ENCODE measurements around the gene SRSF1. TPM values are rescaled to one million over a fixed set of nuclear protein-coding genes. Genes with fewer than 3 reads are reported as not detected.

SRSF1 gene
- total and polyA plus RNA-seq, 5 donors from 2014 or later, result 46.1 to 114 (median 50.8) TPM

DNA sequence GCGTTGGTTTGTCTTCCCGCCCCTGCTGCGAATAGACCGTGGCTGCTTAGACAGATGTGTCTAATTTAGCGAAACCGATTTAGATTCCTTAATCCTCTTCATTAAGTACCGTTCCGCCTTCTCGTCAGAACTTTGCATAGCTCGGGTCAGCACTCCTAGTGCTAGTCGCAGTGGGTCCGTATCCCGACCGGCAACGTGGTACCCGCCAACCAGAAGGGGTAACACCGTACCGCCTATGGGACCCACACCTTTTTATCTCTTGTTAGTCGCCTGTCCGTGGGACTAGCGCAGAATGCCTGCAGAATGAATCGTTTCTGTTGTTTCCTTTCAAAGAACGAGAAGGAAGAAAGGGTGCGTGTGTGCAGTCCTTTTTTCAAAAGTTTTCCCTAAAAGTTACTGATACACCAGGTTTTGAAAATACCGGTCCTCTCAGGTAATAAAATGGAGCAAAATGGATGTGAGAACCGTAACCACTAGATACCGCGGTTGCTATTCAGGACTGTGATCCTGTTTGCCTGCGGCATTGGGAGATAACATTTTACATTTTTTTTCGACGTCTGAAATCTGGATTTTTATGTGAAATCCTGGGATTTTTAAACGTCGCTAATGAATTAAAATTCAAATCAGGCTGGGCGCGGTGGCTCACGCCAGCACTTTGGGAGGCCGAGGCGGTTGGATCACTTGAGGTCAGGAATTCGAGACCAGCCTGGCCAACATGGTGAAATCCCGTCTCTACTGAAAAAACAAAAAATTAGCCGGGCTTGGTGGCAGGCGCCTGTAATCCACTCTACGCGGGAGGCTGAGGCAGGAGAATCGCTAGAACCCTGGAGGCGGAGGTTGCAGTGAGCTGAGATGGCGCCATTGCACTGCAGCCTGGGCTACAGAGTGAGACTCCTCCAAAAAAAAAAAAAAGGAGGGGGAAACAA is 998 bp upstream of the SRSF1 start:
- peak overlapping the region; percentile 99 to 100 (median 100) for H3K4me3 Mint-ChIP-seq
- Histone ChIP-seq H3K4me3 (ENCODE audit: low read depth, low read length) (peak overlapping the region; percentile 88), H3K4me1 (ENCODE audit: control insufficient read depth, insufficient read depth, low read length, poor library complexity, severe bottlenecking) (peaks cover 38% of the 10 kb centered on the region), H3K27ac (ENCODE audit: insufficient read depth, low read length, poor library complexity, severe bottlenecking) (peak overlapping the region; percentile 97), H3K9me3 (ENCODE audit: control insufficient read depth in 2 of 2, low read length in 2 of 2) (no peaks in the 10 kb centered on the region), H3K36me3 (ENCODE audit: control insufficient read depth, insufficient read depth, low read length) (peaks cover 28% of the 10 kb centered on the region), H3K27me3 (ENCODE audit: control insufficient read depth, insufficient read depth, low read length) (no peaks in the 10 kb centered on the region)
- no peak for ATAC-seq (ENCODE audit: low read depth in 2 of 2)
- H3K27me3 Mint-ChIP-seq, result peaks cover 7% of the 10 kb centered on the region
- peaks cover 21 to 50% (median 34%) of the 10 kb centered on the region in 4 donors for H3K4me1 Mint-ChIP-seq
- DNase-seq, result no peak
- peak overlapping the region; percentile 99 to 100 (median 100) for H3K27ac Mint-ChIP-seq
- no peaks in the 10 kb centered on the region for H3K9me3 Mint-ChIP-seq
- H3K36me3 Mint-ChIP-seq, result peaks cover 35% of the 10 kb centered on the region

DNA sequence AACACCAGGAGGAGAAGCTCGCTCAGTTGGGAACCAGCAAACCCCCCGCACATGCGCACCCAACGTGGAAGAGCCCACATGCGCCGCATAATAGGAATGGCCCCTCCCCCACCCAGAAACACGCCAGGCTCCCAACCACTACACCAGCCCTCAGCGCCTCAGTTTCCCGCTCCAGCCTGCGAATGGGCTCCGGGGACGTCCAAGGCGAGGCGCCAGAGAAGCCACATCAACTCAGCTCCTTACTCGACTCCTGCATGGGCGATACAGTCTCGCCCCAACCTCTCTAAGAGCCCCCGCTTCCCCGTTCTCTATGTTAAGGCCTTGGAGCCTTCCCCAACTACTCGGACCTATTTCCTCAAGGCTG is 504 bp downstream of the SRSF1 start:
- Mint-ChIP-seq H3K4me1 (peaks cover 22 to 65% (median 40%) of the 10 kb centered on the region in 4 donors), H3K9me3 (no peaks in the 10 kb centered on the region), H3K36me3 (peaks cover 37% of the 10 kb centered on the region), H3K27me3 (peaks cover 7% of the 10 kb centered on the region), H3K4me3 (peak overlapping the region; percentile 99 to 100 (median 100)), H3K27ac (peak overlapping the region; percentile 99 to 100 (median 100))
- peak overlapping the region; percentile 88 for H3K4me3 ChIP-seq (ENCODE audit: low read depth, low read length)
- peaks cover 38% of the 10 kb centered on the region for H3K36me3 ChIP-seq (ENCODE audit: control insufficient read depth, insufficient read depth, low read length)
- DNase-seq (peak in 1 of 3 donors; percentile 56), ATAC-seq (ENCODE audit: low read depth in 2 of 2) (no peak)
- peak overlapping the region; percentile 97 for H3K27ac ChIP-seq (ENCODE audit: insufficient read depth, low read length, poor library complexity, severe bottlenecking)
- H3K27me3 ChIP-seq (ENCODE audit: control insufficient read depth, insufficient read depth, low read length), result no peaks in the 10 kb centered on the region
- H3K4me1 ChIP-seq (ENCODE audit: control insufficient read depth, insufficient read depth, low read length, poor library complexity, severe bottlenecking), result peaks cover 38% of the 10 kb centered on the region
- no peaks in the 10 kb centered on the region for H3K9me3 ChIP-seq (ENCODE audit: control insufficient read depth in 2 of 2, low read length in 2 of 2)

DNA sequence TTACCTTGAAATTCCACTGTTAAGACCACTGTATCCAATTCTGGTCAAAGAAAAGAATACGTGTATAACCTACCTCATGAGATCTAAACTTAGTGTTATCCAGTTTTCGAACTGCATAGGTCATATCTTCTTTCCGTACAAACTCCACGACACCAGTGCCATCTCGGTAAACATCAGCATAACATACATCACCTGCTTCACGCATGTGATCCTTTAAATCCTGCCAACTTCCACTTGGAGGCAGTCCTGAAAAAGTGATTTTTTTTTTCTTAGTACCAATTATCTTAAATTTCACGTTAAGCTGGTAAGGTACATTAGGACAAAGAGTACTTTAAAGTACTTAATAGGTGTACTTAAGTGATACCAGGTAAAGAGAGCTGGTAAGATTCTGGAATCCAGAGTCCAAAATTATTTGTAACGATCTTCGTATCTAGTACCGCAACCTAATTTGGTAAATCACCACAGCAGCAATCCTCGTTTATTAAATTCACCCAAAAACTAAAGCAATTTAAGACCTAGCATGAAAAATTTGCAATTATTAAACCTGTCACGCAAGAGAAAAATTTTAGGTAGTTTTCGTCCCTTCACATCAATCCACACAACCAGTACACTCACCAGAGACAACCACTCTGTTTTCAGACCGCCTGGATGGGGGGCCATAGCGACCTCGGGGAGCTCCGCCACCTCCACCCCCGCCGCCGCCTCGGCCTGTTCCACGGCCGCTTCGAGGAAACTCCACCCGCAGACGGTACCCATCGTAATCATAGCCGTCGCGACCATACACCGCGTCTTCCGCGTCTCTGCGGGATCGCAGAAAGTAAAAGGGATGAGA is 1.1 kb downstream of the SRSF1 start:
- Mint-ChIP-seq H3K9me3 (no peaks in the 10 kb centered on the region), H3K4me1 (peaks cover 22 to 65% (median 40%) of the 10 kb centered on the region in 4 donors)

DNA sequence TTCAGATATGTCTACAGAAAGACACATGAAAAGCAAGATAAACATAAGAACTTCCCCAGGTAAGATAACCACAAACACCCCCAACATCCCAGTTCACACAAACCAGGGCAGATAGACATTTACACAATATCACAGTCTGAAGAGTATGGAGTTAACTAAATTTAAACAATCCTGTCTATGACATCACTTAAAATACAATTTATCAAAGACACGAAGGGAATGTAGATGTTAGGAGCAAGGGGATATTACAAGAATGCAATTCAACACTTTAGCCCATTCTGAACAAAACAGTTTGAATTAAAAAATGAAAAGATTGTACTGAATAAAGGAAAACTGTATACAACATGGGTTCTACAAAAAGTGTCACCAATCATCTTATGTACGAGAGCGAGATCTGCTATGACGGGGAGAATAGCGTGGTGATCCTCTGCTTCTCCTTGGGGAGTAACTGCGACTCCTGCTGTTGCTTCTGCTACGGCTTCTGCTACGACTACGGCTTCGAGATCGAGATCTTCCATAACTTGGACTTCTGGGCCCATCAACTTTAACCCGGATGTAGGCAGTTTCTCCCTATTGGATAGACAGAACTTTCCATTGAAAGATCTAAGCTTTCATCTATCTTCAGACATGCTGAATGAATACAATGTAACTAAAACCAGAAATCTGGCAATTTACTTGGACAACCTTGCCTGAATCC is 1.9 kb downstream of the SRSF1 start:
- Mint-ChIP-seq H3K4me3 (peak overlapping the region; percentile 99 to 100 (median 100)), H3K27ac (peak overlapping the region; percentile 99 to 100 (median 100)), H3K27me3 (peaks cover 7% of the 10 kb centered on the region), H3K36me3 (peaks cover 37% of the 10 kb centered on the region), H3K4me1 (peaks cover 22 to 70% (median 43%) of the 10 kb centered on the region in 4 donors), H3K9me3 (no peaks in the 10 kb centered on the region)
- ATAC-seq (ENCODE audit: low read depth in 2 of 2) (no peak), DNase-seq (no peak)
- Histone ChIP-seq H3K4me3 (ENCODE audit: low read depth, low read length) (peak overlapping the region; percentile 88), H3K27ac (ENCODE audit: insufficient read depth, low read length, poor library complexity, severe bottlenecking) (peak overlapping the region; percentile 97), H3K9me3 (ENCODE audit: control insufficient read depth in 2 of 2, low read length in 2 of 2) (no peaks in the 10 kb centered on the region), H3K36me3 (ENCODE audit: control insufficient read depth, insufficient read depth, low read length) (peaks cover 47% of the 10 kb centered on the region), H3K4me1 (ENCODE audit: control insufficient read depth, insufficient read depth, low read length, poor library complexity, severe bottlenecking) (peaks cover 38% of the 10 kb centered on the region), H3K27me3 (ENCODE audit: control insufficient read depth, insufficient read depth, low read length) (no peaks in the 10 kb centered on the region)

More for the DNA sequence above, 1.1 kb downstream of the SRSF1 start:
- Histone ChIP-seq H3K27ac (ENCODE audit: insufficient read depth, low read length, poor library complexity, severe bottlenecking) (peak overlapping the region; percentile 97), H3K36me3 (ENCODE audit: control insufficient read depth, insufficient read depth, low read length) (peaks cover 41% of the 10 kb centered on the region), H3K4me1 (ENCODE audit: control insufficient read depth, insufficient read depth, low read length, poor library complexity, severe bottlenecking) (peaks cover 38% of the 10 kb centered on the region), H3K27me3 (ENCODE audit: control insufficient read depth, insufficient read depth, low read length) (no peaks in the 10 kb centered on the region), H3K9me3 (ENCODE audit: control insufficient read depth in 2 of 2, low read length in 2 of 2) (no peaks in the 10 kb centered on the region), H3K4me3 (ENCODE audit: low read depth, low read length) (peak overlapping the region; percentile 88)
- ATAC-seq (ENCODE audit: low read depth in 2 of 2), result no peak
- H3K36me3 Mint-ChIP-seq, result peaks cover 37% of the 10 kb centered on the region
- peak in 2 of 3 donors; percentile 38 to 39 for DNase-seq
- H3K27me3 Mint-ChIP-seq, result peaks cover 7% of the 10 kb centered on the region
- peak overlapping the region; percentile 99 to 100 (median 100) for H3K4me3 Mint-ChIP-seq
- peak overlapping the region; percentile 99 to 100 (median 100) for H3K27ac Mint-ChIP-seq

DNA sequence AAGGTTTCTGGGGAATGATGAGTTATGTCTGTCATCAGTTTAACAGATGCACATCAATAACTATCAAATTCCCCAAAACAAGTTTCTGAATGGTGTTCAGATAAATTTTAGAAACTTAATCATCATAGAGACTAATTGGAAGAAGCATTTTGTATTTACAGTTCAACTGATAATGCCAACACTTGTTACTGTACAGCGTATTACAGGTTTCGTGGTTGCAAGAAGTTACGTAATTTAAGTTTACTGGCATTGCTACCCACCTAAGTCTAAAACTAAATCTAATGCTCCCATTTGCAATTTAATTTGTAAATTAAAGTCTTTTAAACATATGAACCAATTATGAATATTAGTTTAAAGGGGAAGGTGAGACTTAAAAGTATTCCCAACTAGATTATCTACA is 3.0 kb downstream of the SRSF1 start:
- Mint-ChIP-seq H3K4me1 (peaks cover 29 to 79% (median 52%) of the 10 kb centered on the region in 4 donors), H3K27me3 (peaks cover 7% of the 10 kb centered on the region), H3K9me3 (no peaks in the 10 kb centered on the region), H3K36me3 (peaks cover 37% of the 10 kb centered on the region), H3K27ac (no peak overlapping the region), H3K4me3 (peak overlapping the region; percentile 7 to 100 (median 86))
- Histone ChIP-seq H3K9me3 (ENCODE audit: control insufficient read depth in 2 of 2, low read length in 2 of 2) (no peaks in the 10 kb centered on the region), H3K4me3 (ENCODE audit: low read depth, low read length) (peak overlapping the region; percentile 88), H3K27me3 (ENCODE audit: control insufficient read depth, insufficient read depth, low read length) (no peaks in the 10 kb centered on the region), H3K27ac (ENCODE audit: insufficient read depth, low read length, poor library complexity, severe bottlenecking) (peak overlapping the region; percentile 53), H3K36me3 (ENCODE audit: control insufficient read depth, insufficient read depth, low read length) (peaks cover 47% of the 10 kb centered on the region), H3K4me1 (ENCODE audit: control insufficient read depth, insufficient read depth, low read length, poor library complexity, severe bottlenecking) (peaks cover 46% of the 10 kb centered on the region)
- no peak for ATAC-seq (ENCODE audit: low read depth in 2 of 2)
- DNase-seq, result no peak

DNA sequence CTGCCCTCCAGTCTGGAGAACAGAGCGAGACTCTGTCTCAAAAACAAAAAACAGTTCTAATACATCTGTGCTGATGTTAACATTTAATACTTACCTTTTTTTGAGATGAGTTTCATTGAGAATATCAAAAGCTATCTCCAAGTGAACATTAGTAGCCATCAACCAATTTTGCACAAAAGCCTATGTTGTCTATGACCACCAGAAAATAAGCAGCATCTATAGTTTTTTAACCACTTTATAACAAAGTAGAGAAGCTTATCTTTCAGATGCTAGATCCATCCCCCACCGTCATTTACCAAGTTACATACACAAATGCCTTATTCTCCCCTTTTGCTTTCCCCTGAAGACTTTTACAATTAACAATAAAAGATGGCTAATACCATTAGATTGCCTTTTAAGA is 4.1 kb downstream of the SRSF1 start:
- Mint-ChIP-seq H3K36me3 (peaks cover 37% of the 10 kb centered on the region), H3K4me1 (peaks cover 29 to 78% (median 53%) of the 10 kb centered on the region in 4 donors), H3K4me3 (peak overlapping the region in 3 of 4 donors; percentile 54 to 99 (median 78)), H3K27me3 (peaks cover 7% of the 10 kb centered on the region), H3K9me3 (no peaks in the 10 kb centered on the region), H3K27ac (peak overlapping the region in 1 of 3 donors; percentile 8)
- peaks cover 44% of the 10 kb centered on the region for H3K4me1 ChIP-seq (ENCODE audit: control insufficient read depth, insufficient read depth, low read length, poor library complexity, severe bottlenecking)
- DNase-seq, result no peak
- peak overlapping the region; percentile 28 for H3K4me3 ChIP-seq (ENCODE audit: low read depth, low read length)
- H3K36me3 ChIP-seq (ENCODE audit: control insufficient read depth, insufficient read depth, low read length), result peaks cover 47% of the 10 kb centered on the region
- no peak overlapping the region for H3K27ac ChIP-seq (ENCODE audit: insufficient read depth, low read length, poor library complexity, severe bottlenecking)
- no peaks in the 10 kb centered on the region for H3K27me3 ChIP-seq (ENCODE audit: control insufficient read depth, insufficient read depth, low read length)
- no peak for ATAC-seq (ENCODE audit: low read depth in 2 of 2)
- H3K9me3 ChIP-seq (ENCODE audit: control insufficient read depth in 2 of 2, low read length in 2 of 2), result no peaks in the 10 kb centered on the region

All from CD4-positive, CD25-positive, alpha-beta regulatory T cell (primary cell).